Erythroblast (primary cell): ENCODE results near the gene NLN.

Experiments used
- DNase-seq, 2 experiments: peaks; one replicate each; lab custom pipeline; 2025; lab: John Stamatoyannopoulos, UW
- GATA1 ChIP-seq: IDR thresholded peaks from 2 replicates; pipeline ENCODE4 v1.6.1; 2011; ENCODE audit warnings: low read depth, mild to moderate bottlenecking, control low read depth, low read length, moderate library complexity
- POLR2A ChIP-seq: IDR thresholded peaks from 2 replicates; pipeline ENCODE4 v1.6.1; 2011; ENCODE audit warnings: mild to moderate bottlenecking, low read length

Gene NLN

DNA sequence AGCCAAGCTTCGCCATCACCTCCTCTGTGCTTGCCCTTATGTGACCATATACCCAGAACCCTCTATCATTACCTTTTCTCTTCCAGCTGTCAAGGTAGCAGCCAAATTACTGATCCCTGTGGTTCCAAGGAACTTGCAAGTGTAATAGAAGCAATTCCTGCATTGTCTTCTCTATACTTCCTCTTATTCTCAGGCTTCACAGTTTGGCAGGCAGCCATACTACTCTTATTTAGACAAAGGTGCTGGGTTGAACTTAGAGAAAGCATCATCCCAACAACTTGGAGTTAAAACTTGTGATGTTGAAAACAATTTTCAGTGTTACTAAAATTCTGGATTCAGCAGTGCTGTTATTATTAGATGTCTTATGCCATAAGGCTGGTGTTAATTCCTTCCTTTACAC, 93.2 kb downstream of the NLN start:
- no peak for DNase-seq
- TF ChIP-seq GATA1 (no peak), POLR2A (no peak)

DNA sequence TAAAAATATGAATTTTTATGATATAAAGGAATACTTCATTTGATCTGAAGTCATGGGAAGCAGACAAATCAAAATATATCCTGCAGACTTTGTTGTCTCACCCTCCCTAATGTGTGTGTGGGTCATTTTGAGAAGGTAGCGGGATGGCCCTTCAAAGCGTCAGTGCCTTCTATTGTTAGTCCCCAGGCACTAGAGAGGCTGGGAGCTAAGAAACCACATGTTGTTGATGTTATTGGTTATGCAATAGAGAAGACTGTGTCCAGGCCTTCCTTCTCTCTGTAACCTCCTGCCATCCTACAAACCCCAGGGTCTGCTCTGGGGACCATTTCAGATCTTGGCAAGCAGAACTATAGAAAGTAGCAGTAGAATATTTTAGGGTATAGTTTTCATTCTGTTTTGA, 94.7 kb downstream of the NLN start:
- no peak for TF ChIP-seq GATA1
- no peak for DNase-seq

DNA sequence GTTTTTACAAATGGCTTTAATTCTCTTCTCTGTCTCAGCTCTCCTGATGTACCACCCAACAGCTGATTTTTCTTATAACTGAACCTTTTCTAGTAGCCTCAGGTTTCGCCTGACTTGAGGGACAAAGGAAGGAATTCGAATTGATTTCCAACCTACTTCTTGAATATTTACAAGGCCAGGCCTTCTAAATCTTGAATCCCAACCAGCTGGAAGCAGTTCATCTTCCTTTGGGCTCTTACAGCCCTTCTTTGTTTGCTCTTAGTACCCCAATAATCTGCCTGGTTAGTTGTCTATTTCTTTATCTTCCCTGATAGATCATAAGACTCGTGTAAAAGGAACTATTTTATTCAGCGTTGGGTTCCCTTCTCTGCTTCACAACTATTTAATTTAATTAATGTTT, 95.9 kb downstream of the NLN start:
- TF ChIP-seq GATA1 (no peak), POLR2A (no peak)
- no peak for DNase-seq

DNA sequence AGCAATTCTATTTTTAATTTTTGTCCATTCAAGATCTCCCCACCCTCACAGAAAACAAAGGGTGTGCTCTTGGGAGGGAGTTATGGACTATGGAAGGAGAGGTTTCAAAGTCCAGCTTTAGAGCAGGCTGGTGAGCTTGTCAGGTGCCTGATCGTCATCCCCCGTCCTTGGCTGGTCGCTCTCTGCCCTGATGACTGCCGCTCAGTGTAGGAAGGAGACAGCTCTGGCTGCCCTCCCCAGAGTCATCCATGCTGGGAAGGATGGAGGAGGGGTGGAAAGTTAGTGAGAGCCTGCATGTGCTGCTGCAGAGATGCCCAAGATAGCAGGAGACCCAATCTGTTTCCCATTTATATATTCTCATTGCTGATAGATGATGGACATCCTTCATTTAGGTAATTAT, 96.6 kb downstream of the NLN start:
- DNase-seq = no peak
- TF ChIP-seq POLR2A = no peak
- no peak for TF ChIP-seq GATA1

GRCh38 chr5:65819215-65819904, 97.4 kb downstream of the NLN start:
- TF ChIP-seq POLR2A = no peak
- no peak for TF ChIP-seq GATA1
- DNase-seq = no peak

DNA sequence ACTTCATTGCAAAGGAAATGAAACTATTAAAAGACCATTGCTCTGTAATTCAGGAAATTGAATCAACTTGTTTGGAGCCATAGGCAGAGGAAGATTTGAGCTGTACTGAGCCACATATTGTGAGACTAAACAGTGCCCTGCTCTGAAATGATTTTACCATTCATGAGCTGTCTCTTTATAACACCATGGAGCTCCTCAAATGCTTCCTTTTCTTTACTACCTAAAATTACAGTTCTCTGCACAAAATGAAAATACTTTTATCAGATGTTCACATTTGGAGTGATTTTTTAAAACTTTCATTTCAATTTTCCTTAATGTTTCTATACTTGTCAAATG, 97.9 kb downstream of the NLN start:
- TF ChIP-seq POLR2A (no peak), GATA1 (no peak)
- DNase-seq = no peak

DNA sequence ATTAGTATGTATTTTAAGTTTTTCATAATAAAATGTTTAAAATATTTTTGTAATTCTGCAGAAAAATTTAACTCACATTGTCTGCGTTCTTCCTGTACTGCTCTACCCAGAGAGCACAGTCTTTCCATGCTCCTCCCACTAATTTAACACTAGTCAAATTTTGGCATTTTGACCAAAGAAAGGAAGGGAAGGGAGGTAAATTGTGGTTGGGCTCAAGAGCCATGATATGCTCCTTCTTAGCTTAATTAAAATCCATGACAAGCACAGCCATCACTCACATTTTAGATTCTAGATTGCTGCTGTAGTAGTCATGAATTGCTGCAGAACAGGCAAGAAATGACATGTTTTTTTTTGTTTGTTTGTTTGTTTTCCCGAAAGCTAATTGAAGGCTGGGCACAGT, 98.4 kb downstream of the NLN start:
- TF ChIP-seq POLR2A (no peak), GATA1 (no peak)
- no peak for DNase-seq

- no peak for TF ChIP-seq GATA1
- no peak for TF ChIP-seq POLR2A
- DNase-seq = no peak
These were observed 100.0 kb downstream of the NLN start for GRCh38 chr5:65821966-65822365.

GRCh38 chr5:65822710-65823109, 100.7 kb downstream of the NLN start:
- TF ChIP-seq GATA1 (no peak), POLR2A (no peak)
- no peak for DNase-seq

DNA sequence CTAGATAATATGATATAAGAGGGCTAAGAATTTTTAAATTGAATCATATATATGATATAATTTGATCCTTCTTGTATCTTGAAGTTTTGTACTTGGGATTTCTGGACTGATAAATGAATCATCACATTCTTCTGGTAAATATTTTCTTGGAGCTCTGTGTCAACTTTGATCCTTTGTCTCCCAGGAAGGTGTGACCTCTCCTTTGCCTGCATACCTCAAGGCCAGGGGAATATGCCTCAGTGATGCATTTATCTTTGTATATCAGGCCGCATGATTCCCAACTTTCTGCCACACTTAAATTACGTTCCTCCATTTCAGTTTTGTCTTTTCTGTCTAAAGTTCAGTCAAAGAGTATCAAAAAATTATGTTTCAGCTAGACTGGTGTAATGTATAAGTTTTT, 101.2 kb downstream of the NLN start:
- TF ChIP-seq GATA1 (no peak), POLR2A (no peak)
- no peak for DNase-seq

- no peak for DNase-seq
- TF ChIP-seq GATA1 = no peak
- no peak for TF ChIP-seq POLR2A
These were observed 101.9 kb downstream of the NLN start for GRCh38 chr5:65823845-65824445.

GRCh38 chr5:65825408-65826328, 103.7 kb downstream of the NLN start:
- no peak for DNase-seq
- TF ChIP-seq POLR2A (no peak), GATA1 (no peak)

DNA sequence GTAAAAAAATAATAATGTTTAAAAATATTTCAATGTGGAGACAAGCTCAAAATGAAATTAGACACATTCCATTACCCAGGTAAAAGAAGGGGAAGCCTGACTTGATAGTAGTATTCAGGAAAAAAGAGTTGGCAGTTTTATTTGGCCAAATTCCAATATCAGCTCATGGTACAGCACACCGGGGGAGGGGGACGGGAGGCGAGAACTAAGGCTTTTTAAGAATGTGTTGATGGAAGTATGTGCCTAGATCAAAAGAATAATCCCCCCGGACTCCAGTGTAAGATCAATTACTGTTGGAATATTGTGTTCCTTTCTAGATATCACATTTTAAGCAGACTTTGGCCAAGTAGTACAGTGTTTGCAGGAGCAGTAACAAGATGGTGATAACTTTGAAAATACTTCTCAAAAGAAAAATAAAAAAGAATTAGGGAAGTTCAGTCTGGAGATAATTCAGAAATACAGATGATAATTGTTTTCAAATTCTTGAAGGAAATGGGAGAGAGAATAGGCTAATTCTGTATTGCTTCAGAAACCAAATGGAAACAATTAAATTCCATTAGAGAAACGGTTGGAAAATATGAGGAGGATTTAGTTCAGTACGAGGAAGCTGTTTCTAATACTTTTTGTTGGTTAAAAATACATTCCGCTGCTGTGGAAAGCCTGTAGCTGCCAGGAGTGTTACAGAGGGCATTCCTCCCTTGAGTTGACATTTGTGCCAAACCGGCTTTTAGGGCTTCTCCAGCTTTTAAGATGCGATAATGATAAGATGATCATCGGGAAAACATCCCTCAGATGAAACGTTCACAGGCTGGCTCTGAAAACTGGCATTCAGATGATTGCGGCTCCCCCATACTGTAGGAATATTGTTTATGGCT, 106.3 kb downstream of the NLN start:
- TF ChIP-seq GATA1 (no peak), POLR2A (no peak)
- DNase-seq = no peak
